SK-N-SH treated with all-trans-retinoic acid at 6 μM for 48 hours (cell line): Measurements from ENCODE around the gene TAAR2.

Experiments used
- ARNTL ChIP-seq: fragments of 450-650 bp; formaldehyde crosslinking; IDR thresholded peaks from 2 replicates; pipeline ENCODE4 v1.5.0; 2020; ENCODE audit warnings: low read depth, mild to moderate bottlenecking, moderate library complexity, borderline replicate concordance
- TCF4 ChIP-seq: fragments of 250-450 bp; sonication (Bioruptor Pico); IDR thresholded peaks from 2 replicates; pipeline ENCODE4 v1.8.0; 2021; ENCODE audit warnings: mild to moderate bottlenecking, moderate library complexity, borderline replicate concordance
- ZC3H10 ChIP-seq: fragments of 250-450 bp; sonication (Bioruptor Pico); IDR thresholded peaks from 2 replicates; pipeline ENCODE4 v1.5.1; 2021; ENCODE audit warnings: mild to moderate bottlenecking, moderate library complexity
- ZFP30 ChIP-seq: fragments of 450-650 bp; formaldehyde crosslinking; IDR thresholded peaks from 2 replicates; pipeline ENCODE4 v1.5.0; 2022; ENCODE audit warnings: mild to moderate bottlenecking, moderate library complexity
- TF ChIP-seq, protein P1 (sequence below): fragments of 250-450 bp; sonication (Bioruptor Pico); IDR thresholded peaks from 2 replicates; pipeline ENCODE4 v1.8.0; 2020; ENCODE audit warnings: mild to moderate bottlenecking, moderate library complexity, borderline replicate concordance

DNA sequence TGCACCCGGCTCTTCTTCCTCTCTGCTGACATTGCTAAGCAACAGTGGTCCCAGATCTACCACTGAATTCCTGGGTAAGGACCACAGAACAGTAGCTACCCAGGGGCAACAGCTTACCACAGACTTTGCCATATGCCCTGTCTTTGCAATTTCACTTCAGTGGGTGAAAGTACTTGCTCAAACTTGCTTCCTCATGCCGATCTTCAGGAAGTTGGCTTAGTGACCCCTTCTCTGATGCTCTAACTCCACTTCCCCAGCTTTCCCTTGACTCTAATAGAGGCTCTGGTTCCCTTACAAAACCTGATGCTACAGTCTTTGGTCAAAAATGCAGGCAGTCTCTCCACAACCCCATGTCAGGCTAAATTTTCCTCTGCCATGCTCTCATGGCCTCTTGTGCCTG lies 31.2 kb downstream of the TAAR2 start:
- no peak for TF ChIP-seq ZFP30 (CRISPR knock-in tag)
- TF ChIP-seq, protein P1, sequence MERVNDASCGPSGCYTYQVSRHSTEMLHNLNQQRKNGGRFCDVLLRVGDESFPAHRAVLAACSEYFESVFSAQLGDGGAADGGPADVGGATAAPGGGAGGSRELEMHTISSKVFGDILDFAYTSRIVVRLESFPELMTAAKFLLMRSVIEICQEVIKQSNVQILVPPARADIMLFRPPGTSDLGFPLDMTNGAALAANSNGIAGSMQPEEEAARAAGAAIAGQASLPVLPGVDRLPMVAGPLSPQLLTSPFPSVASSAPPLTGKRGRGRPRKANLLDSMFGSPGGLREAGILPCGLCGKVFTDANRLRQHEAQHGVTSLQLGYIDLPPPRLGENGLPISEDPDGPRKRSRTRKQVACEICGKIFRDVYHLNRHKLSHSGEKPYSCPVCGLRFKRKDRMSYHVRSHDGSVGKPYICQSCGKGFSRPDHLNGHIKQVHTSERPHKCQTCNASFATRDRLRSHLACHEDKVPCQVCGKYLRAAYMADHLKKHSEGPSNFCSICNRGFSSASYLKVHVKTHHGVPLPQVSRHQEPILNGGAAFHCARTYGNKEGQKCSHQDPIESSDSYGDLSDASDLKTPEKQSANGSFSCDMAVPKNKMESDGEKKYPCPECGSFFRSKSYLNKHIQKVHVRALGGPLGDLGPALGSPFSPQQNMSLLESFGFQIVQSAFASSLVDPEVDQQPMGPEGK, result no peak
- no peak for TF ChIP-seq ARNTL (CRISPR knock-in tag)
- no peak for TF ChIP-seq ZC3H10 (CRISPR knock-in tag)
- TF ChIP-seq TCF4 (CRISPR knock-in tag), result no peak
